ENCODE results near the gene KRTAP5-7.

DNA sequence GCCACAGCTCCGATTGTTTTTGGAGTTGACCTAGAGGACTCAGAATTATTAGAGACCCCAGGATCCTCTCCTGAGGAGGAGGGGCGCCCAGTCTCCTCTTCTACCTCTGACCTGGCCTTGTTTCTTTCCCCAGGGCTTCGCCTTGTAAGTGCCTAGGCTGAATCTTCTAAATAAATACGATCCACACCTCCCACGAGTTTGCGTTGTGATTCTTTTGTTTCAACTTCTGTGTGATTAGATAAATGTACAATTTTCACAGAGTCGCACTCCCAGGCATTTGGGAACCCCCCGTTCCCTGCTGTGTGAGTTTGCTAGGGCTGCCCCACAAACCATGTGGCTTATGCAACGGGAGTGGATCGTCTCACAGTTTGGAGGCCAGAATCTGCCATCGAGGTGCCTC, 11.9 kb downstream of the KRTAP5-7 start:
- TF ChIP-seq, protein P1, sequence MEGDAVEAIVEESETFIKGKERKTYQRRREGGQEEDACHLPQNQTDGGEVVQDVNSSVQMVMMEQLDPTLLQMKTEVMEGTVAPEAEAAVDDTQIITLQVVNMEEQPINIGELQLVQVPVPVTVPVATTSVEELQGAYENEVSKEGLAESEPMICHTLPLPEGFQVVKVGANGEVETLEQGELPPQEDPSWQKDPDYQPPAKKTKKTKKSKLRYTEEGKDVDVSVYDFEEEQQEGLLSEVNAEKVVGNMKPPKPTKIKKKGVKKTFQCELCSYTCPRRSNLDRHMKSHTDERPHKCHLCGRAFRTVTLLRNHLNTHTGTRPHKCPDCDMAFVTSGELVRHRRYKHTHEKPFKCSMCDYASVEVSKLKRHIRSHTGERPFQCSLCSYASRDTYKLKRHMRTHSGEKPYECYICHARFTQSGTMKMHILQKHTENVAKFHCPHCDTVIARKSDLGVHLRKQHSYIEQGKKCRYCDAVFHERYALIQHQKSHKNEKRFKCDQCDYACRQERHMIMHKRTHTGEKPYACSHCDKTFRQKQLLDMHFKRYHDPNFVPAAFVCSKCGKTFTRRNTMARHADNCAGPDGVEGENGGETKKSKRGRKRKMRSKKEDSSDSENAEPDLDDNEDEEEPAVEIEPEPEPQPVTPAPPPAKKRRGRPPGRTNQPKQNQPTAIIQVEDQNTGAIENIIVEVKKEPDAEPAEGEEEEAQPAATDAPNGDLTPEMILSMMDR (IDR thresholded peaks at IDR 0.05): no peak
- no peak for TF ChIP-seq POLR2A (IDR thresholded peaks at IDR 0.05)

Measured in heart left ventricle (tissue), 13 donors.